Activated CD4-positive, alpha-beta T cell treated with anti-CD3 and anti-CD28 coated beads for 48 hours (primary cell): ENCODE results near the gene ODR4.
A peak's percentile ranks its signal among the peaks of the same experiment; 100 is the strongest.
"Not testable (repeated sequence)": the region's sequence is repeated elsewhere in the genome, so short reads cannot be mapped to it uniquely, and the experiment has no call there.

Source experiments
- DNase-seq: peaks from one replicate; pipeline ENCODE4 v3.0.0-alpha.2; 2020

ODR4 gene

GRCh38 chr1:186375152-186375928 is at the start of gene ODR4, which contains the start of gene TPR:
Gene ODR4 (plus strand): TSS chr1:186375838. CDS start chr1:186379786, 3,948 bp downstream.
Gene TPR (minus strand): TSS chr1:186375253. CDS start chr1:186375028, 225 bp downstream.
- peak; percentile 97 for DNase-seq

GRCh38 chr1:186326009-186326408 is 49.6 kb upstream of the ODR4 start:
- no peak for DNase-seq

- DNase-seq, result no peak
Observed at GRCh38 chr1:186327331-186327730, 48.3 kb upstream of the ODR4 start.

- DNase-seq, result no peak
Observed at GRCh38 chr1:186330758-186331157, 44.9 kb upstream of the ODR4 start.

GRCh38 chr1:186337554-186337953 is 38.1 kb upstream of the ODR4 start:
- DNase-seq, result no peak

- DNase-seq, result no peak
Observed at GRCh38 chr1:186340772-186341171, 34.9 kb upstream of the ODR4 start.

- not testable (repeated sequence) for DNase-seq
Observed at GRCh38 chr1:186347837-186348691, 27.6 kb upstream of the ODR4 start.

- peak; percentile 50 for DNase-seq
Observed at GRCh38 chr1:186374303-186375151, 1.1 kb upstream of the ODR4 start.

GRCh38 chr1:186375929-186376319 is 286 bp downstream of the ODR4 start:
- no peak for DNase-seq

- no peak for DNase-seq
Observed at GRCh38 chr1:186386725-186387383, 11.2 kb downstream of the ODR4 start.

- DNase-seq, result no peak
Observed at GRCh38 chr1:186390925-186391324, 15.3 kb downstream of the ODR4 start.

- DNase-seq, result no peak
Observed at GRCh38 chr1:186391841-186392240, 16.2 kb downstream of the ODR4 start.

GRCh38 chr1:186392711-186393110 is 17.1 kb downstream of the ODR4 start:
- not testable (repeated sequence) for DNase-seq

- DNase-seq, result not testable (repeated sequence)
Observed at GRCh38 chr1:186401446-186401845, 25.8 kb downstream of the ODR4 start.

- no peak for DNase-seq
Observed at GRCh38 chr1:186403632-186404031, 28.0 kb downstream of the ODR4 start.

GRCh38 chr1:186404454-186405051 is 28.9 kb downstream of the ODR4 start:
- no peak for DNase-seq

- DNase-seq, result no peak
Observed at GRCh38 chr1:186409091-186409490, 33.5 kb downstream of the ODR4 start.

- no peak for DNase-seq
Observed at GRCh38 chr1:186413319-186413718, 37.7 kb downstream of the ODR4 start.

- no peak for DNase-seq
Observed at GRCh38 chr1:186418503-186418902, 42.9 kb downstream of the ODR4 start.

GRCh38 chr1:186420311-186420710 is 44.7 kb downstream of the ODR4 start:
- no peak for DNase-seq

- no peak for DNase-seq
Observed at GRCh38 chr1:186420923-186421322, 45.3 kb downstream of the ODR4 start.

GRCh38 chr1:186421446-186421845 is 45.8 kb downstream of the ODR4 start:
- DNase-seq, result no peak
